H1 (cell line): ENCODE results near the gene RRAGC. TPM values are rescaled to one million over a fixed set of nuclear protein-coding genes. Genes with fewer than 3 reads are reported as not detected.

Experiments used
- CTCF ChIA-PET: fragments of 300-600 bp; sonication (Branson Sonifier 250); formaldehyde crosslinking; loops from one replicate; lab custom pipeline; 2021; ENCODE audit not compliant: partially characterized antibody; lab: Charles Lee
- POLR2A ChIA-PET: fragments of 300-600 bp; sonication (Branson Sonifier 250); formaldehyde crosslinking; loops from one replicate; lab custom pipeline; 2021; ENCODE audit warnings: inconsistent platforms; ENCODE audit not compliant: partially characterized antibody; lab: Charles Lee
- DNase-seq, 2 experiments: peaks; one replicate each; pipeline versions ENCODE4 v3.0.0 to v3.0.0-alpha.2; 2010 to 2022; ENCODE audit warnings: low spot score in 2 of 2, low read depth in 1 of 2, mixed read lengths in 1 of 2
- FAIRE-seq: peaks from 2 replicates; lab custom pipeline; 2011; peaks lifted over from hg19 to GRCh38; lab: Jason Lieb, UNC
- H2AFZ ChIP-seq: 2 replicates; pipeline ENCODE4 v1.8.1; 2012; ENCODE audit warnings: low read length, inconsistent platforms
- H2AK5ac ChIP-seq: 2 replicates; pipeline ENCODE4 v1.6.1; 2013; ENCODE audit warnings: low read depth, low read length
- H2BK120ac ChIP-seq: replicated peaks from 2 replicates; pipeline ENCODE3; 2013; ENCODE audit warnings: low read depth, low read length, inconsistent platforms
- H2BK12ac ChIP-seq: 2 replicates; pipeline ENCODE4 v1.6.1; 2013; ENCODE audit warnings: low read depth, low read length
- H2BK15ac ChIP-seq: 2 replicates; pipeline ENCODE4 v1.6.1; 2013; ENCODE audit warnings: low read length
- H2BK20ac ChIP-seq: 2 replicates; pipeline ENCODE4 v1.6.1; 2013; ENCODE audit warnings: low read length
- H2BK5ac ChIP-seq: 2 replicates; pipeline ENCODE4 v1.6.1; 2013; ENCODE audit warnings: low read depth, low read length
- H3K14ac ChIP-seq: 2 replicates; pipeline ENCODE4 v1.6.1; 2013; ENCODE audit warnings: inconsistent platforms; ENCODE audit not compliant: insufficient read length
- H3K18ac ChIP-seq: 2 replicates; pipeline ENCODE4 v1.6.1; 2013; ENCODE audit warnings: low read length; ENCODE audit errors: extremely low read depth
- H3K23ac ChIP-seq: 2 replicates; pipeline ENCODE4 v1.6.1; 2013; ENCODE audit warnings: inconsistent platforms; ENCODE audit not compliant: insufficient read length
- H3K23me2 ChIP-seq: 2 replicates; pipeline ENCODE4 v1.6.1; 2013; ENCODE audit warnings: low read depth, low read length
- H3K27ac ChIP-seq: 2 replicates; pipeline ENCODE4 v1.6.1; 2011; ENCODE audit warnings: low read depth, low read length, inconsistent platforms
- H3K27me3 ChIP-seq, 4 experiments: replicated peaks in 1 of 4; 1 replicate in 1 of 4; 2 replicates in 3 of 4; pipeline versions ENCODE4 v1.6.1 to v1.8.1; 2011 to 2013; ENCODE audit warnings: low read length in 3 of 4, mild to moderate bottlenecking in 3 of 4, inconsistent platforms in 2 of 4, mixed read lengths in 2 of 4, moderate library complexity in 1 of 4; ENCODE audit not compliant: control insufficient read depth in 3 of 4, insufficient read depth in 3 of 4; ENCODE audit errors: extremely low read depth in 1 of 4
- H3K36me3 ChIP-seq, 4 experiments: 2 replicates each; pipeline versions ENCODE4 v1.6.1 to v1.8.1; 2011 to 2013; ENCODE audit warnings: mild to moderate bottlenecking in 4 of 4, low read length in 3 of 4, moderate library complexity in 2 of 4, control low read depth in 1 of 4, inconsistent platforms in 1 of 4; ENCODE audit not compliant: insufficient read depth in 4 of 4, control insufficient read depth in 2 of 4
- H3K4ac ChIP-seq: replicated peaks from 2 replicates; pipeline ENCODE3; 2013; ENCODE audit warnings: low read length, low read depth, mixed read lengths, inconsistent platforms; ENCODE audit not compliant: insufficient read length
- H3K4me1 ChIP-seq, 4 experiments: replicated peaks in 1 of 4; 1 replicate in 1 of 4; 2 replicates in 3 of 4; pipeline versions ENCODE4 v1.6.1 to v1.8.1; 2011 to 2013; ENCODE audit warnings: low read length in 3 of 4, inconsistent platforms in 2 of 4, mixed read lengths in 1 of 4; ENCODE audit not compliant: insufficient read depth in 4 of 4, control insufficient read depth in 3 of 4
- H3K4me2 ChIP-seq, 2 experiments: 2 replicates each; pipeline versions ENCODE4 v1.6.1 to v1.8.1; 2011 to 2013; ENCODE audit warnings: low read depth in 2 of 2, low read length in 2 of 2, control low read depth in 1 of 2, inconsistent platforms in 1 of 2, mild to moderate bottlenecking in 1 of 2; ENCODE audit not compliant: insufficient read depth in 1 of 2
- H3K4me3 ChIP-seq, 4 experiments: fragments of 200-600, 300-600 bp in 1 of 4; sonication (generic), shearing (Covaris generic), sonication (Bioruptor Twin) in 1 of 4; 2 replicates each; pipeline versions ENCODE4 v1.5.1 to v1.8.1; 2011 to 2016; ENCODE audit warnings: low read length in 4 of 4, low read depth in 3 of 4, control low read depth in 2 of 4, inconsistent platforms in 2 of 4, mild to moderate bottlenecking in 2 of 4, mixed read lengths in 1 of 4, moderate library complexity in 1 of 4; ENCODE audit not compliant: insufficient read depth in 2 of 4; ENCODE audit errors: extremely low read depth in 1 of 4
- H3K56ac ChIP-seq: replicated peaks from 2 replicates; pipeline ENCODE3; 2013; ENCODE audit warnings: low read depth, mild to moderate bottlenecking, mixed read lengths, low read length, inconsistent platforms; ENCODE audit not compliant: insufficient read length
- H3K79me1 ChIP-seq: 2 replicates; pipeline ENCODE4 v1.6.1; 2013; ENCODE audit warnings: low read depth, low read length, control low read depth
- H3K79me2 ChIP-seq, 2 experiments: 2 replicates each; pipeline versions ENCODE4 v1.6.1 to v1.8.1; 2012 to 2013; ENCODE audit warnings: low read length in 2 of 2, mild to moderate bottlenecking in 2 of 2, inconsistent platforms in 1 of 2; ENCODE audit not compliant: insufficient read depth in 2 of 2, control insufficient read depth in 1 of 2
- H3K9ac ChIP-seq, 4 experiments: replicated peaks in 1 of 4; 1 replicate in 1 of 4; 2 replicates in 3 of 4; pipeline versions ENCODE4 v1.6.1 to v1.8.1; 2011 to 2013; ENCODE audit warnings: low read depth in 3 of 4, low read length in 3 of 4, control low read depth in 2 of 4, mild to moderate bottlenecking in 2 of 4, moderate library complexity in 2 of 4, inconsistent platforms in 1 of 4; ENCODE audit errors: extremely low read depth in 1 of 4
- H3K9me3 ChIP-seq, 2 experiments: 2 replicates each; pipeline versions ENCODE4 v1.6.1 to v1.8.1; 2012 to 2013; ENCODE audit warnings: mild to moderate bottlenecking in 2 of 2, moderate library complexity in 2 of 2, control low read depth in 1 of 2, inconsistent platforms in 1 of 2, low read depth in 1 of 2, low read length in 1 of 2, mixed read lengths in 1 of 2; ENCODE audit not compliant: insufficient read depth in 2 of 2
- H4K20me1 ChIP-seq, 2 experiments: replicated peaks in 1 of 2; 2 replicates each; pipeline versions ENCODE3 to v1.8.1; 2011 to 2013; ENCODE audit warnings: inconsistent platforms in 2 of 2, low read length in 2 of 2, mild to moderate bottlenecking in 1 of 2; ENCODE audit not compliant: insufficient read depth in 2 of 2, control insufficient read depth in 1 of 2
- H4K5ac ChIP-seq: 2 replicates; pipeline ENCODE4 v1.6.1; 2013; ENCODE audit warnings: low read length, low read depth, mixed read lengths, inconsistent platforms; ENCODE audit not compliant: insufficient read length
- H4K8ac ChIP-seq: 2 replicates; pipeline ENCODE4 v1.8.0; 2013; ENCODE audit warnings: mild to moderate bottlenecking, moderate library complexity, low read length, inconsistent platforms; ENCODE audit not compliant: insufficient read depth; ENCODE audit errors: extremely low read depth
- H4K91ac ChIP-seq: replicated peaks from 2 replicates; pipeline ENCODE3; 2013; ENCODE audit warnings: low read length, mixed read lengths, inconsistent platforms; ENCODE audit not compliant: insufficient read length
- ATF3 ChIP-seq: IDR thresholded peaks from 2 replicates; pipeline ENCODE4 v1.6.1; 2011; ENCODE audit warnings: low read depth, mild to moderate bottlenecking, low read length; ENCODE audit not compliant: insufficient read depth
- CHD2 ChIP-seq: IDR thresholded peaks from 2 replicates; pipeline ENCODE4 v1.6.1; 2012; ENCODE audit warnings: low read length, improper control_type of control experiment
- CTCF ChIP-seq, 3 experiments: IDR thresholded peaks; 1 replicate in 2 of 3; 2 replicates in 1 of 3; pipeline versions ENCODE4 v1.5.1 to v1.6.1; 2011; ENCODE audit warnings: low read length in 3 of 3, mild to moderate bottlenecking in 3 of 3, inconsistent platforms in 2 of 3, low read depth in 1 of 3, moderate library complexity in 1 of 3; ENCODE audit not compliant: insufficient read depth in 1 of 3; ENCODE audit errors: control extremely low read depth in 1 of 3
- EGR1 ChIP-seq: IDR thresholded peaks from 2 replicates; pipeline ENCODE4 v1.6.1; 2011; ENCODE audit warnings: low read depth, low read length, borderline replicate concordance
- EZH2 ChIP-seq: fragments of 200-600 bp; sonication (generic); IDR thresholded peaks from 2 replicates; pipeline ENCODE4 v1.7.1; 2012; ENCODE audit warnings: low read depth, mild to moderate bottlenecking, moderate library complexity, low read length, inconsistent platforms; ENCODE audit not compliant: severe bottlenecking
- GTF2F1 ChIP-seq: IDR thresholded peaks from 2 replicates; pipeline ENCODE4 v1.6.1; 2012; ENCODE audit warnings: low read depth, low read length, improper control_type of control experiment, borderline replicate concordance
- RFX5 ChIP-seq: IDR thresholded peaks from 2 replicates; pipeline ENCODE4 v1.6.1; 2011; ENCODE audit warnings: low read depth, low read length, improper control_type of control experiment, borderline replicate concordance
- TAF1 ChIP-seq: IDR thresholded peaks from 2 replicates; pipeline ENCODE4 v1.6.1; 2011; ENCODE audit warnings: mild to moderate bottlenecking, low read depth, low read length
- TEAD4 ChIP-seq: IDR thresholded peaks from 2 replicates; pipeline ENCODE4 v1.6.1; 2012; ENCODE audit warnings: low read depth, low read length, inconsistent platforms, mixed read lengths
- YY1 ChIP-seq: IDR thresholded peaks from 2 replicates; pipeline ENCODE4 v1.6.1; 2011; ENCODE audit warnings: low read depth, mild to moderate bottlenecking, low read length
- ZNF274 ChIP-seq: IDR thresholded peaks from 2 replicates; pipeline ENCODE4 v1.7.0; 2012; ENCODE audit warnings: low read length, borderline replicate concordance; ENCODE audit errors: extremely low read depth
- WGBS, 2 experiments: shearing (Covaris generic) in 1 of 2; methylation state at CpG; one replicate each; pipeline versions ENCODE4 v1.1.6 to v1.1.7; 2013 to 2015; ENCODE audit warnings: low lambda C conversion rate in 2 of 2, mixed read lengths in 2 of 2, inconsistent platforms in 1 of 2, low coverage in 1 of 2, missing lambda C conversion rate in 1 of 2; ENCODE audit not compliant: insufficient replicate concordance in 2 of 2, insufficient coverage in 1 of 2, insufficient read length in 1 of 2; ENCODE audit errors: extremely low coverage in 1 of 2, missing lambda C conversion rate in 1 of 2; 5-methylcytosine and 5-hydroxymethylcytosine counted together
- polyA plus RNA-seq, 7 experiments: library from polyadenylated mRNA; depleted of rRNA in 3 of 7; stranded (reverse) in 5 of 7; unstranded in 2 of 7; fragments of >200 nt in 5 of 7; fragments of 200-250 nt in 2 of 7; gene quantifications; 1 replicate in 5 of 7; 2 replicates in 1 of 7; 4 replicates in 1 of 7; pipeline versions ENCODE4 v1.2.1 to v1.2.3, GENCODE V29; 2011 to 2013; ENCODE audit warnings: missing spikeins in 2 of 7, mixed read lengths in 2 of 7
- total RNA-seq: library from RNA; stranded (reverse); fragmentation: NEBNext Ultra II Directional; extraction: Animal tissue kit (Norgen Biotek cat#: 25700); gene quantifications from 2 replicates; pipeline ENCODE4 v1.2.1, GENCODE V29; 2021

Gene RRAGC
- total and polyA plus RNA-seq, 2 of the 8 experiments (the other 6 are each of a cell fraction or from before 2014, with no cell fraction given) = 12.0 to 16.5 TPM

GRCh38 chr1:38832370-38832734, 27.2 kb downstream of the RRAGC start:
- no peak overlapping the region for H3K56ac ChIP-seq
- H4K8ac ChIP-seq = no peak overlapping the region
- H2BK15ac ChIP-seq = no peak overlapping the region
- H2AFZ ChIP-seq = no peak overlapping the region
- FAIRE-seq (no peak), DNase-seq (no peak)
- no peaks in the 10 kb centered on the region for H3K27me3 ChIP-seq
- no peaks in the 10 kb centered on the region for H3K79me1 ChIP-seq
- no peak overlapping the region for H4K91ac ChIP-seq
- H4K5ac ChIP-seq = no peak overlapping the region
- CTCF ChIA-PET = interaction anchor here (0.6 to 7.9 kb wide), 8 partner anchors 9 to 323 kb away, joined by 3 to 71 read pairs (median 3); no protein-coding TSS in a partner anchor
- H3K23me2 ChIP-seq = no peaks in the 10 kb centered on the region; the same call in 1 of the 2 replicates
- no peak overlapping the region for H2BK120ac ChIP-seq
- H4K20me1 ChIP-seq = no peaks in the 10 kb centered on the region
- no peak overlapping the region for H2AK5ac ChIP-seq
- H3K4ac ChIP-seq = no peak overlapping the region
- no peak overlapping the region for H3K23ac ChIP-seq
- no peak overlapping the region for H3K18ac ChIP-seq
- H3K9me3 ChIP-seq = no peaks in the 10 kb centered on the region
- H3K4me1 ChIP-seq = peaks cover 0 to 2% (median 0%) of the 10 kb centered on the region in 4 experiments; a peak in 3 of 7 replicates
- POLR2A ChIA-PET = no interaction called here
- no peaks in the 10 kb centered on the region for H3K79me2 ChIP-seq
- H3K14ac ChIP-seq = no peak overlapping the region
- no peak overlapping the region for H2BK20ac ChIP-seq
- no peak overlapping the region for H3K27ac ChIP-seq
- no peak overlapping the region for H2BK5ac ChIP-seq
- no peaks in the 10 kb centered on the region for H3K36me3 ChIP-seq
- no peak overlapping the region for H3K4me3 ChIP-seq
- no peak overlapping the region for H3K4me2 ChIP-seq
- 87% methylated on average over 3 of the region's 3 CpGs; no CpG with 5 or more reads in 1 of the 2 experiments for WGBS, 2 experiments
- H2BK12ac ChIP-seq = no peak overlapping the region
- no peak overlapping the region for H3K9ac ChIP-seq
- TF ChIP-seq CTCF (IDR thresholded peaks at IDR 0.05; ENCODE audit: control extremely low read depth in 1 of 3, insufficient read depth in 1 of 3, low read depth in 1 of 3, low read length in 3 of 3) (no peak), TEAD4 (no peak), EGR1 (no peak), EZH2 (no peak), YY1 (no peak), CHD2 (no peak), ATF3 (no peak), RFX5 (no peak), TAF1 (no peak), ZNF274 (no peak), GTF2F1 (no peak)
